Measurements from ENCODE around the gene POLA1. TPM values are rescaled to one million over a fixed set of nuclear protein-coding genes. Genes with fewer than 3 reads are reported as not detected.

The POLA1 gene
- total RNA-seq, 1 donor from 2014 or later = 44.0 TPM

DNA sequence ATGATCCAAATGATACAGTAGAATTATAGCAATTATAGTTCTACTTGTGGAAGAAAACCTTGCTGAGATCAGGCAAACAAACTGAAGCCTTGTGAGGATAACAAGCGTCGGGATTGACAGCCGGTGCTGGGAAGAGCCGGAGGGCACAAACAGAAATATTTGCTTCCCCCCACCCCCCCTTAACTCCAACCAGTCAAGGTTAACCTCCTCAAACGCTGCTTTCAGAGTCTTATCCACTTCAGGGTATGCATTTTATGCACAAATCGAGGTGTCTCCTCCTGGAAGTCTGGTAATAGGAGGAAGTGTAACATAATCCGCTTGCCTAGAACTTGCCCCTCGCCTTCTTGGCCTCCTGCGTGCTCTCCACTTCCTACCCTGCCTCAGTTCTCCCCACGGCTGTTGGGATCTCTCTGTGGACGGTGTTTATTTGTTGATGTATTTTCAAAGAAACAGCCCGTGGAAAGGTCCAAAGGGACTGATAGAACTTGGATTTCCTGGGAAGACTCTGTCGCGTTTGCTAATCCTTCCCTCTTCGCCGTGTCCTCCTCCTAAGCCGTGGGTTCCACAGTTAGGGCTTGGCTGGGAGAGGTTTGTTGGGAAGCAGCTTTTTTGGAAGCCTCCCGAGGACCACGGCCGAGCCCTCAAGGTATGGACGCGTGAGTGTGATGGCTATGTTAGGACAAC is 326.1 kb downstream of the POLA1 start:
- FAIRE-seq = no peak
- peak in 1 of 2 donors; percentile 20 for DNase-seq (ENCODE audit: low spot score in 2 of 2)

DNA sequence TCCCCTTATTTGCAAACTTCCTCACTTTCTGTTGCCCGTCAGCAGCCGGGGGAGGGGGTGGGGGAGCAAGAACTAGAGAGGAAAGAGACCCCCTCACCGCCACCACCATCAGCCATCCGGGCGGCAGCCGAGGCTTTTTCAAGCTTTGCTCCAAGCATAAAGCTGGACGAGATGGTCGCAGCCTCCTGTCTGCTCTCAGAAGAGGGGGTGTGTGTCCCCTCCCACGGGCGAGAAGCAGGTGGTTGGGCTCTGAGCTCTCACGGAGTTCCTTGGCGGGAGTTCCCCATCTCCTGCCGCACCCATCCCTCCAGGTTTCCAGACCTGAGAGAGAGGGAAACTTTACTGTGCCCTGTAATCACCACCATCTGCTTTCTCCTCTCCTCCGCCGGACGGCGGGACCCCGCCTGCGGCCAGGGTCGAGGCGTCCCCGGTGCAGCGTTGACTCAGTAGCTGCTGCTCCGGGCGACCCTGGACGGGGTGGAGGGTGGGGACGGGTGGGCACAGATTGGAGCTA is 326.7 kb downstream of the POLA1 start:
- FAIRE-seq (no peak), DNase-seq (ENCODE audit: low spot score in 2 of 2) (peak in 1 of 2 donors; percentile 19)

DNA sequence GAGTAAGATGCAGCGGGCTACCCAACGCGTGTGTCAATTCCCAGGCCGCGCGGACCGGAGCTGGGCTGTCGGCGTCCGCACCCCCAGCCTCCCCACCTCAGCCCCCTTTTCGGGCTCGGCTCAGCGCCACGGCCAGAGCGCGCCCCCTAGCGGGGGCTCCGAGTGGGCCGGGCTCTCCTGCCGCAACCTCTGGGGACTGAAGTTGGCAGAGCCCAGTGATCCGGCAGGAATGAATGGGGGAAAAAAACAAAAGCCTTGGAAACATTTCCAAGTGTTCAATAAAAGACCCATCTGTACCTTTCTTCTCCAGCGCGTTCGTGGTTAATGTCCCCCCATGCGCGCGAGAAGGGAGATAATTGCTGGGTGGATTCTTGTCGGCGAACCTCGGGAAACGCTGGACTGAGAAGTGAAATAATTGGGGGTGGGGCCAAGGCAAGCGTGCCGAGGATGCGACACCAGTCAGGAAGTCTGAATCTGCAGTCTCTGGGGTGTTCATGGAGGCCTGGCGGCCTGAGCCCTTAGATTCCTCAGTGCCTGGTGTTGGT is 327.3 kb downstream of the POLA1 start:
- DNase-seq (ENCODE audit: low spot score in 2 of 2) = peak; percentile 43 to 47
- FAIRE-seq = no peak

DNA sequence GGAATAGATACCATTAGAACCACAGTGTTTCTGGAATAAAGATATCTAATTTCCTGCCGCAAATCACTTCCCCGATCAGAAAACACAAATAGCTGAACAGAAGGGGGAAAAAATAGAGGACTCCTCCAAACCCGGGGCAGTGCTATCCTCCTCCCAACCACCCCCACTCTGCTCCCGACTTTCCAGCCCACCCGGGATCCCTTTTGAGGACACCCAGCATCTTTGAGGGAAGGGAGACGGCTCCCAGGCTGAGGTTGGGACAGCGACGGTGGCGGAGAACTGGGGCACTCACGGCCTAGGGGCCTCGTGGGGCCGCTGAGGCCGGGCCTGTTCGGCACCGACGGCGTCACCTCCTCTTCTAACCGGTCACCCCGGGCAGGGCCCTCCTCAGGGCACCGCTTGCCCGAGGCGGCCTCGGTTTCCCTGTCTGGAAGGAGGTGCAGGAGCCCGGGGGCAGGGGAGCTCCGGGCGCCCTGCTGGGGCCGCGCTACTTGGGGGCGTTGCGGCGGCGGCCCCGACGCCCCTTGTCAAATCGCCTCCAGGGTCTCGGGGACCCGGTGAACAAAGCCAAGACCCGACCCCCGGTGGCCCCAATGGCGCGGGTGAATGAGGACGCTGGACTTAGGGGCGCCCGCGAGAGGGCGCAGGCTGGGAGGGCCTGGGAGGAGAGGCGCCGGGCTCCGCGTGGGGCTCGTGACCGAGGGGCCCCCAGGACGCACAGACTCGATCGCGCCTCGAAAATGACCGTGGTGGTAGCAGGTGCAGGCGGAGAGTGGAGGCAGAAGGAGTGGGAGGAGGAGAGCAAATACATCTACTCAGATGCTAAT is 329.0 kb downstream of the POLA1 start:
- no peak for FAIRE-seq
- peak in 1 of 2 donors; percentile 12 for DNase-seq (ENCODE audit: low spot score in 2 of 2)

DNA sequence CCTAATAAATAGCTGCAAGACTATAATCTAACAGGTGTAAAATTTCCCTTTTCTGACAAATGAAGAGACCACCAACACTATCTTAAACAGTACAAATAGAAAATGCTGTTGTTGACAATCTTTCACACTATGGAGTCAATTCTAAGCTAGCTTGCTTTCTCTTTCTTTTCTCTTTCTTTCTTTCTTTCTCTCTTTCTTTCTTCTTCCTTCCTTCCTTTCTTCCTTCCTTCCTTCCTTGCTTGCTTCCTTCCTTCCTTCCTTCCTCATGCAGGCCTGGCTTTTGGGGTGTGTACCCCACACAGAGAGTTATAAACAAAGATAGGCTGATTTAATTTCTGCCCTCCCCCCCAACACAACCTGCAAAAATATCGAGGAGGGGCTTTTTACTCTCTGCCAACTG is 330.2 kb downstream of the POLA1 start:
- no peak for DNase-seq (ENCODE audit: low spot score in 2 of 2)
- no peak for FAIRE-seq

DNA sequence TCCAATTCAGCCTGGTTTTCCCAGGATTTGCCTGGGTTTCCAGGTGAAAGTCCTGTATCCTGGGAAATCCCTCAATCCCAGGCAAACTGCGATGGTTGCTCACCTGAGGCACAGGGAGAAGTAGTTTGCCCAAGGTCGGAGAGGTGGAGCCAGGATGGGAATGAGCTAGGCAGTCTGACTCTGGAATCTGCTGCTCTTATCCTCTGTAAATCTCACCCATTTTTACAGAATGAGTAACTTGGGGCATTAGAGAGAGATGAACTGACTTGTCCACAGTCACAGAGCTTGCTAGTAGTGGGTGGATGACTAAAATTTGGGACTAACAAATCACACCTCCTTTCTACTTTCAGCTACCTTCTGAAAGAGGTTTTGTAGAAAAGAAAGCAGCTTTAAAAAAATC is 331.9 kb downstream of the POLA1 start:
- DNase-seq (ENCODE audit: low spot score in 2 of 2) (no peak), FAIRE-seq (no peak)

DNA sequence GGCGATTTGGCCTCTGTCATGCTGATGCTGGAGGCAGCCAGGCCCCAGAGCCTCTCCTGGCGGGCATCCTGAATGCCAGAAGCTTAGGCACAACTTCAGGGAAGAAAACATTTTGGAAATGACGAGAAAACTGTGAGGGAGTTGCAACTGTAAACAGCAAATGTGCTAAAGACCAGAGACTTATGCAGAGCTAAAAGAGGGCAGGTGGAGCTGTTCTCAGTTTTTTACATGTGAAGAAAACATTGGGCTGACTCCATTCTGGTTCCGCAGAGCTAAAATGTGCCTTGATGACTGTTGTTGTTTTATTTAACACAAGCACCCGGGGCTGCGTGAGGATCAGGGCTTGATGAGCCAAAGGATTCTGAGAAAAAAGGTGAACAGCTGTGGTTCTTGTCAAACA is 332.9 kb downstream of the POLA1 start:
- no peak for FAIRE-seq
- no peak for DNase-seq (ENCODE audit: low spot score in 2 of 2)

DNA sequence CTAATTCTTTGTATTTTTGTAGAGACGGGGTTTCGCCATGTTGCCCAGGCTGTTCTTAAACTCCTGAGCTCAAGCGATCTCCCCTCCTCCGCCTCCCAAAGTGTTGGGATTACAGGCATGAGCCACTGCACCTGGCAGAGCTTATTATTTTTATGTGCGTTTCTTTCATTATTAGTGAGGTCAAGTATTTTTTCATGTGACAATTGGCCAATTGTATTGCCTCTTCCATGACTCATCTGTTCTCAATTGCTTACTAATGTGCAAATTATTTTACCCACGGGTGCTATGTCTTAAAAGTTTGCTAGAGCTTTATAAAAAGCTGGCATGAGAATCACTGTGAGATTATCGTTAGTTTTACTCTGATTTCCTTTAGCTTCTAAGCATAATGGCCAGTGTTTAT is 335.0 kb downstream of the POLA1 start:
- DNase-seq (ENCODE audit: low spot score in 2 of 2) = no peak
- FAIRE-seq = no peak

DNA sequence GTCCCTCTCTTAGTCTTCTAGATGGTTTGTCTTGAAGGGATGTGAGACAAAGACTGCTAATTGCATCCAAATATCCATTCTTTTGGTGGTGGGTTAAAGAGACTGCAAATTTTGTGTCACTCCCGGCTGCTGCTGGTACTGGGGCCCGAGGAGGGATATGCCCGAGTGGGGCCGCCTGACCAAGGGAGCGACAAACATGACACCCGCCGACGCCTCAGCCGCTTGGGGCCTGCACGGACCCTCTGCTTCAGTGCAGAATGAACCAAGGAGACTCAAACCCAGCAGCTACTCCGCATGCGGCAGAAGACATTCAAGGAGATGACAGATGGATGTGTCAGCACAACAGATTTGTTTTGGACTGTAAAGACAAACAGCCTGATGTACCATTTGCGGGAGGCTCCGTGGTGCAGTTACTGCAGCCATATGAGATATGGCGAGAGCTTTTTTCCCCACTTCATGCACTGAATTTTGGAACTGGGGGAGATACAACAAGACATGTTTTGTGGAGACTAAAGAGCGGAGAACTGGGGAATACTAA is 335.6 kb downstream of the POLA1 start:
- FAIRE-seq (no peak), DNase-seq (ENCODE audit: low spot score in 2 of 2) (no peak)

DNA sequence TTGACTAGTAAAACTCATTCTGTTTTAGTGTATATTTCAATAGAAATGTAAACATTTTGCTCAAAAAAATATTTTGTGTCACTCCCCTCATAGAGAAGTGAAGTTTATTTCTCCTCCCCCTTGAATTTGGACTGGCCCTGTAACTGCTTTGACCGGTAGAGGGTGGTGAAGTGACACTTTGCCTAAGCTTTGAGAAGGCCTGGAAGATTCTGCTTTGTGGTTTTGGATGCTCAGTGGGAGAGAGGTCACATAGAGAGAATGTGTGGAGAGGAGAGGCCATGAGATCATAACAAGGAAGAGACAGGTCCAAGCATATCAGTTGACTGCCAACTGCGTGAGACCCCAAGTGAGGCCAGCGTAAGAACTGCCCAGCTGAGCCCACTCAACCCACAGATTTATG is 341.2 kb downstream of the POLA1 start:
- FAIRE-seq = no peak
- DNase-seq (ENCODE audit: low spot score in 2 of 2) = no peak

DNA sequence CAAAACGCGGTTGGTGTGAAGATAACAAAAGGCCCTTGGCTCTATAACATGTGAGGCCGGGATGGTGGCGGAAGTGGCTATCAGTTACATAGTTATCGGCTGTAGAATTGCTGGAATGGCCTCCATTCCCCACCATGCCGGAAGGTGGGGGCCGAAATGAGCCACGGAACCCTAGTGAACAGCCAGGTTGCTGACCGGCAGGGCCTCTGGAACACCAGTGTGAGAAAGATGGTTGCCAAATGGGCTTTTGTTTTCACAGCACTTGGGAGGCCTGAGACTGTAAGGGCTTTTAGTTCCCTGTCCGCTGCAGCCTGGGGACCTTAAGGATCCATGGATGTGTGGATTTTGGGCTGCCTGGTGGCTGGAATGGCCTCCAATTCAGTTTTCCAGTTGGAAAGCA is 345.3 kb downstream of the POLA1 start:
- no peak for DNase-seq (ENCODE audit: low spot score in 2 of 2)
- FAIRE-seq = no peak

DNA sequence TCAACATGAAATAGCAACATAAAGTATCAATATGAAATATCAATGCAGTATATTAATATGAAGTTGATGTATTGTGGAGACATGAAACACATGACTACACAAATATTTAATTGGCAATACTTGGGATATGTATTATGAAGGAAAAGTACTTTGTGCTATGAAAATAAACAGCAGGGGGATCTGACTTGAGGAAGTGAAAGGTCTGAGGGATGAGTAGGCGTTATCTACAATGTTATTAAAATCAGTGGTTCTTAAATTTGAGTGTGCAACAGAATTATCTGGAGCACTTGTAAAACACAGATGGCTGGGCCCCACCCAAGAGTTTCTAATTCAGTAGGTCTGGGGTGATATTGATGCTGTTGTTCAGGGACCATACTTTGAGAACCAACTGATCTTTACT is 349.5 kb downstream of the POLA1 start:
- DNase-seq (ENCODE audit: low spot score in 2 of 2) = no peak
- FAIRE-seq = no peak

Small RNAs within 50 kb of the gene (small RNA-seq; reads per million reads assigned to genes)
- 0.66 reads per million, percentile 51 among the genes with 10 or more reads in this experiment for gene SCARNA23

Other genes with a start within 250 kb of the POLA1 start
- 7.3 TPM for gene PDK3, start 228.6 kb upstream of the POLA1 start, total RNA-seq
- 29.8 TPM for gene PCYT1B, start 46.6 kb upstream of the POLA1 start, total RNA-seq

Measured in frontal cortex (tissue), 4 donors.